ENCODE data around the gene CARD9.
A peak's percentile ranks its signal among the peaks of the same experiment; 100 is the strongest.
"Not testable (repeated sequence)": the region's sequence is repeated elsewhere in the genome, so short reads cannot be mapped to it uniquely, and the experiment has no call there.

CARD9 gene

DNA sequence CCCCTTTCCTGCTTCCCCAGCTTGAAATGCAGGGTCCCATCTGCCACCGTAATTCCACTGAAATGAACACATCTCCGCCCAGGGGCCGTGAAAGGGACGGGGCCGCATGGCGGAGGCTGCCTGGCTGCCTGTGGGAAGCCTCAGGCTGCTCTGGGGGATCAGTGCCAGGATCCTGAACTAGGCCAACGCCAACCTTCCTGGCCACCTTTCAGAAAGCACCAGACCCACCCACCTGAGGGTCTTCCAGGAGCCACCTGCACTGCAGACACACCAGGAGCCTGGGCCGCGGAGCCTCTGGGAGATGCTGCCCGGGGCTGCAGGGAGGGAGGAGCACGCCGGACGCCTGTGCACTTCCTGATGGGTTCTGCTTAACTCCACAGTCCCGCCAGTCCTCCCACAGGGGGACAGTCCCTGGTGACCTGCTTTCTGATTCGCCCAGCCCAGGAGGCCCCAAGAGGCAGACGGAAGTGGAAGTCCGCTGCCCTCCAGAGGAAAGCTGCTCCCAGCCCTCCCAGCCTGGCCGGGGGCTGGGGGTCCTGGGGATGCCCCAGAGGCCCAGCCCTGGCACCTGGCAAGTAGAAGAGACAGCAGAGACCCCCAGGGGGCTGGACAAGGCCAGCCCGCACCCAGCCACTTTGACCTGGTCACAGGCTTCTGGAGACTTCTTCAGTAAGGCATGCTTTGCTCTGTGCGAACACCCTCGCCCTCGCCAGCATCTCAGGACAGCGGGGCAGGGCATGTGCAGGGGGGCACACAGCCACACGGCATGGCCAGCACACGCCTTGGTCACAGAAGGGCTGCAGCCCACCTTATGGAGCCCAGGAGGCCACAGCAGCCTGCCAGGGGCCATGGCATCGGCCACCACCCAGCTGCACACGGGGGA is at the start of gene CARD9:
Gene CARD9 (minus strand): TSS at position 370 of the 883 bp plus-strand sequence. CDS start 1,591 bp downstream, outside the sequence.
- DNase-seq (ENCODE audit: low read depth): no peak

GRCh38 chr9:136422876-136423275 is 49.4 kb upstream of the CARD9 start:
- no peak for DNase-seq (ENCODE audit: low read depth)

GRCh38 chr9:136421791-136422190 is 48.3 kb upstream of the CARD9 start:
- DNase-seq (ENCODE audit: low read depth): no peak

DNA sequence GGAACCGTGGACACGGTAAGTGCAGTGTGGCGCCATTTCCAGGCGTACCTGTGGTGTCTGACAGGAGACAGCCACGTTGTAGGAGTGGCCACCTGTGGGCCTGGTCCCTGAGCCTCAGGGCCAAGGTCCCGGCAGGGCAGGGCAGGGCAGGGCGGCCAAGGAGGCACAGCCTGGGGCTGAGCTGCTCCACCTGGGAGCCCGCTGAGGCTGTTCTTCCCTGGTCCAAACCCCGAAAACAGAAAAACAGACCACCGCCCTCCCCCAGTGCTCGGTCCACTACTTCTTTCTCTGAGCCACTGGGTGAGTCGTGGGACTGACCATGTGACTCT is 45.6 kb upstream of the CARD9 start:
- DNase-seq (ENCODE audit: low read depth): no peak

GRCh38 chr9:136418182-136419091 is 45.0 kb upstream of the CARD9 start:
- DNase-seq (ENCODE audit: low read depth): no peak

- no peak for DNase-seq (ENCODE audit: low read depth)
These were observed 43.4 kb upstream of the CARD9 start for GRCh38 chr9:136416914-136417313.

DNA sequence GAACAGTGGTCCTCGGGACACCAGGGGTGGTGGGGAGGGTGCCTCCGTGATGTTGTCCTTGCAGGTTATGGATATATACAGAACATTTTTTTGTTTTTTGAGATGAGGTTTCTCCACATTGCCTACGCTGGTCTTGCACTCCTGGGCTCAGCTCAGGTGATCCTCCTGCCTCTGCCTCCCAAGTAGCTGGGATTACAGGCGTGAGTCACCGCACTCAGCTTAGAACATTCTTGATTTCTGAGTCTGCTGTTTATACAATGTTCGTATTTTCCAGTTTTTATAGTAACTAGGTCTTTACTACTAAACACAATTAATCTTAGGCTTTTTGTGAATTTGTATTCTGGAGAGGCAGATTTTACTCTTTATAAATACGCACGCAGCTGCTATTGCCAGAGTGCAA is 43.0 kb upstream of the CARD9 start:
- DNase-seq (ENCODE audit: low read depth): no peak

GRCh38 chr9:136412962-136413361 is 39.5 kb upstream of the CARD9 start:
- DNase-seq (ENCODE audit: low read depth): no peak

DNA sequence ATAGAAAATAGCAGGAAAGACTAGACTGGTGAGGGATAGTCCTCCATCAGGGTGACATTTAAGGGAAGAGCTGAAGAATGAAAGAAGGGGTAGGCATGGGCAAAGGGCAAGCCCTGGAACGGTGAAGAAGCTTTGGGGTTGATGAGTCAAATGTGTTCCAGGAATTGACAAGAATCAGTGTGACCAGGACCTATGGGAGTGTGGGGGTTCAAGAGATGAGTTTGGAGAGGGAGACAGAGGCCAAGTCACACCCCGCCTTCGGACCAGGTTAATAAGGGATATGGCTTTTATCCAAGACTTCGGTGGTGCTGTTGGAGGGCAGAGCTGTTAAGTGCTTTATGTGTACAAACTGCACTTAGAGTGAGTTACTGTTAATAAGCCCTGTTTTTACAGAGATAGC is 37.9 kb upstream of the CARD9 start:
- DNase-seq (ENCODE audit: low read depth): no peak

GRCh38 chr9:136410500-136411287 is 37.2 kb upstream of the CARD9 start, which contains the start of the genes ENTR1 and PMPCA:
Gene ENTR1, minus strand, starts transcription at chr9:136410614. Its CDS starts 217 bp downstream, at chr9:136410397.
Gene PMPCA, plus strand, starts transcription at chr9:136410658. Its CDS starts 11 bp downstream, at chr9:136410669.
- DNase-seq (ENCODE audit: low read depth): peak; percentile 96

DNA sequence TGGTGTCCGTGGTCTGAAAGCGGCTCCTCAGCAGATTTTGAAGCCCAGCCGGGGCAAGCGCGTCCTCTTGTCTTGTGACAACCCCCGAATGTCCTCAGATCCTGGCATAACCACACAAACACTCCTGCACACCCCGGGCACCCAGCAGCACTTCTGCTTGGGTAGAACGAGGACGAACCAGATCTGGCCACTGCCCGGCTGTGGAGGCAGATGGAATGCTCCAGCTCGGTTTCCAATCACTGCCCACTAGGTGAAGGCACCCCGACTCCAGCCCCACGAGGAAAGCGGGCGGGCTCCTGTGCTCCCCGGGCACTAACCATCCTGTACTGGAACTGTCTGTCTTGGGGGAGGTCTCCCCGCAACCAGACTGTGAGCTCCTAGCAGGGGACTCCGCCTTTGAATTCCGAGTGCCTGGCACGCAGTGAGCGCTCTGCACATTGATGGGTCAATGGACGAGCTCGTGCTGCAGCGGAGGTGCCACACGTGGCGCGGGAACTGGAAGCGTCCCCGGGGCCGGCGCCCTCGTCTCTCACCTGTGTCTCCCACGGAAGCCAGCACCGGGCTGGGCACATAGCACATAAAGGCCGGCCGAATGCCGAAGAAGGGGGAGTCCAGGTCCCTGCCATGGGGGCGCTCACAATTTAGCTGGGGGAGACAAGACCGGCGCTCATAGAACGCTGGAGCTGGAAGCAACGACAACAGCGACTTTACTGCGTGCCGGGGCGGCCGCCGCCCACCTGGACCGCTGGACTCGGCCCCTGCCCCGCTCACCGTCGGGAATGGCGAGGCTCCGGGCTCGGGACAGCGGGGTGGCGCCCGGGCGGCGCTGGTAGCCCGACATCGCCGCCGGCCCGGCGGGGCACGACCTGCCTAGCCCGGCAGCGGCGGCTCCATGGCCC is 36.3 kb upstream of the CARD9 start:
- DNase-seq (ENCODE audit: low read depth): no peak

GRCh38 chr9:136407911-136408310 is 34.4 kb upstream of the CARD9 start:
- no peak for DNase-seq (ENCODE audit: low read depth)

DNA sequence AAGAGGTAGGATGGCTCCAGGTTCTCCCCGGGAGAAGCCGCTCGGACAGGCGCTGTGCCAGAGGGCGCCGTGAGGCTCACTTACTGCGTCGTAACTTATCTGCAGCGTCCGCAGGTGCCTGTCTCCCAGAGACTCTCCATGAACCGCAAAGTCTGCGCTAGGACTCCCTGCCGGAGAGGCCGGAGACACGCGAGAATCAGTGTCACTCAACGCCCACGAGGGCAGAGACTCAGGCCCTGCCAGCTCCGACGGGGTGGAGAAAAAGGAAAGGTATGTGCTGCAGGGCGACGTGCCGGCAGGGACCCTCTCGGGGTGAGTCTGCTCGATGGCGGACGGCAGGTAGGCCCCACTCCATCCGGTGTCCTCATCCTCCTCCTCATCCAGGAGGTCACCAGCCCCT is 33.6 kb upstream of the CARD9 start:
- not testable (repeated sequence) for DNase-seq (ENCODE audit: low read depth)

DNA sequence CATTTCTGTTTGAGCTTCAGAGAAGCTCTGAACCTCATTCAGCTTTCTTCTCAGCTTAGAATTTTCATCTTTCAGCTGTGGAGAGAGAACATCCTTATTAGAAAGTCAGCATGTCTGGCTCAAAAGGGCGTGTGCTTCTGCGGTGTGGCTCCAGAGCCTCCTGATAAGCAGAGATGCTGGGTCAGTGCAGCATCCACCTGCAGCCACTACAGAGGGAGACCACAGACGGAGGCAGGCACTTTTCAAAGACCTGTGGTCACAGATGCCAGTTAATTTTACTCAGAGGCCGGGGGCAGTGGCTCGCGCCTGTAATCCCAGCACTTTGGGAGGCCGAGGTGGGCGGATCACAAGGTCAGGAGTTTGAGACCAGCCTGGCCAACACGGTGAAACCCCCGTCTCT is 32.4 kb upstream of the CARD9 start:
- DNase-seq (ENCODE audit: low read depth): not testable (repeated sequence)

DNA sequence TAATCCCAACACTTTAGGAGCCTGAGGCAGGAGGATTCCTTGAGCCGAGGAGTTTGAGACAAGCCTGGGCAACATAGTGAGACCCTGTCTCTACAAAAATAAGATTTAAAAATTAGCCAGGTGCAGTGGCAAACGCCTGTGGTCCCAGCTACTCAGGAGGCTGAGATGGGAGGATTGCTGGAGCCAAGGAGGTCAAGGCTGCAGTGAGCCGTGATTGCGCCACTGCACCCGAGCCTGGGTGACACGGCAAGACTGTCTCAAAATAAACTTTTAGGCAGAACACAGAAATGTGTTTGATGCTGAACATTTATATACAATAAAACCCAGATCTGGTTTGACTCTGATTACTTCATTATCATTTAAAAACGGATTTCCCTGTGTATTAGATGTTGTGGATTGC is 32.0 kb upstream of the CARD9 start:
- no peak for DNase-seq (ENCODE audit: low read depth)

- no peak for DNase-seq (ENCODE audit: low read depth)
These were observed 31.3 kb upstream of the CARD9 start for GRCh38 chr9:136404801-136405136.

DNA sequence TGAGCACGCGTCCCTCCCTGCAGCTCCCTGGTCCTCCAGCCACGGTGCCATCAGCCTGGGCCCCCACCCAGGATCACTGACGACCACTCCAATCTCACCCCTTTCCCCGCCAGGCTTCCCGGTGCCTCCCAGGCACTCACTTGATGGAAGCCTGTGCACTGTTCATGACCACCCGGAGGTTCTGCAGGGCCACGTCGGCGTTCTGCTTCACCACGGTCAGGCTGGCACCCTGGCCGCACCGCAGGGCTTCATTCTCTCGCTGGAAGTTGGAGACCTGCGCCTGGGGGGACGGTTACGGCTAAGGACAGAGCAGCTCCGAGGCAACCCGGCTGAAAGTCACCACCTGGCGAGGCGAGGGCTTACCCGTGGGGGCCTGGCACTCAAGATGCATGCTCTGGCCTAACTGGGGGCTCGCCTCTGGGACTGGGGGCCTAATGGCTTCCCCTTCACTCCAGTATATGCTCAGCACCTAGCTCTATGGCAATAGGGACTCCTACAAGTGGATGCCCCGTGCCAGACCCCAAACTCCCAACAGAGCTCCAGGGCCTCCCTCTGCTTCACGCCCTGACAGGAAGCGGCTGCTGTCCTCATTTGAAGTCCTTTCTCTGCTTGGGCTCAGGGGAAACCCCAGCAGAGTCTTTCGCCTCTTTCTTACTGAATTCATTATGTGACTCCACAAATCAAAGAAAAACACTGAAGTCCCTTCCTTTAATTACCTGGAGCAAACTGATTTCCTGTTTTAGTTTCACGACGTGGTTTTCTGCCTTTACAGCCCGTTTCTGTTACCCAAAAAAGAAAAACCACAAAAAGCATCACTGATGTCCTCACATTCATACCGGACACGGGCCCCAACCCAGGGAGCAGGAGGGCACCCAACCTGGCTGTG is 30.7 kb upstream of the CARD9 start:
- no peak for DNase-seq (ENCODE audit: low read depth)

- peak; percentile 64 for DNase-seq (ENCODE audit: low read depth)
These were observed 30.1 kb upstream of the CARD9 start for GRCh38 chr9:136403538-136403914.

DNA sequence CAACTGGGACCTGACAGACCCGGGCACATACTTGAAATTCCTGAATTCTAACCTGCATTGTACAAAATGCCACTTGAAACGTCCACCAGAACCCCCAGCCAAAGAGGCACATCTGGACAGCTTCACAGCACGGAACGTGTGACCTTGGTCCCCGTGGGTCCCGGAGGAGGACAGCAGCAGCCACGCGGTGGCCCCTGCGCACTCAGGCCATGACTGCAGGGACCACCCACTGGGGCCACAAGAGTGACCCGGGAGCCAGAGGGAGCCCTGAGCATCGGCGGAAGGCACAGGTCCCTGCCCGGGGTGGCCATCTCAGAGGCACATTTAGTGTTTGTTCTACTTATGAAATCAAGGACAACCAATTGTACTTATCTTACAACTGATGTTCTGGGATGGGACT is 28.6 kb upstream of the CARD9 start:
- no peak for DNase-seq (ENCODE audit: low read depth)

Measured in stimulated activated CD8-positive, alpha-beta memory T cell treated with anti-CD3 and anti-CD28 coated beads, Interleukin-4, amount 100 ng/mL, for 24 hours (primary cell).